ENCODE data around the gene PLEKHA1.

PLEKHA1 gene

DNA sequence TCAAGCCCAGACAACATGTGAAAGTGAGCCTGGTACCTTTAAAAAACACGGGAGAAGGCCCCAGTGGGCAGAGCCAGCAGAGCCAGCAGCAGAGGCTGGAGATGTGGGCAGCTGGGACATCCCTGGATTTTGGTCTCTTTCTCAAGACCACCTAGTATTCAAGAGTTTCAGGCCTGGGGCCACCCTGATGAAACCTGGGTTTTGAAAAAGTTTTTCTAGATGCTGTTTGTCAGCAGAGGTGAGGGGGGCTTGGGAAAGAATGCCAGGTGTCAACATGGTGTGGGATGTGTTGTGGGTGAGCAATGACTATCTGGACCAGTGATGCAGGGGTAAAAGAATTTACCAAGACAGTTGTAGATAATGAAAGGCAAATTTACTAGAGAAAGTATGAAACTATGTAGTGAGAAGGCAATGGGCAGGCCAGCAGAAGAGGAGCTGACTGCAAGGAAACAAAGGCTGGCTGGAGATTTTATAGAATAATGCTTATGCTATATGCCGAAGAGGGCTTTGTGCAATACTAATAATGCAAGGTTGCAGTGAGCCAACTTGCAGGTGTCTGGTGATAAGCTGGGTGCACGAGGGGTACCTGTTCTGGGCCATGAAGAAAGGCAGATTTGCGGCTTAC, 28.1 kb upstream of the PLEKHA1 start:
- TF ChIP-seq, protein P1, sequence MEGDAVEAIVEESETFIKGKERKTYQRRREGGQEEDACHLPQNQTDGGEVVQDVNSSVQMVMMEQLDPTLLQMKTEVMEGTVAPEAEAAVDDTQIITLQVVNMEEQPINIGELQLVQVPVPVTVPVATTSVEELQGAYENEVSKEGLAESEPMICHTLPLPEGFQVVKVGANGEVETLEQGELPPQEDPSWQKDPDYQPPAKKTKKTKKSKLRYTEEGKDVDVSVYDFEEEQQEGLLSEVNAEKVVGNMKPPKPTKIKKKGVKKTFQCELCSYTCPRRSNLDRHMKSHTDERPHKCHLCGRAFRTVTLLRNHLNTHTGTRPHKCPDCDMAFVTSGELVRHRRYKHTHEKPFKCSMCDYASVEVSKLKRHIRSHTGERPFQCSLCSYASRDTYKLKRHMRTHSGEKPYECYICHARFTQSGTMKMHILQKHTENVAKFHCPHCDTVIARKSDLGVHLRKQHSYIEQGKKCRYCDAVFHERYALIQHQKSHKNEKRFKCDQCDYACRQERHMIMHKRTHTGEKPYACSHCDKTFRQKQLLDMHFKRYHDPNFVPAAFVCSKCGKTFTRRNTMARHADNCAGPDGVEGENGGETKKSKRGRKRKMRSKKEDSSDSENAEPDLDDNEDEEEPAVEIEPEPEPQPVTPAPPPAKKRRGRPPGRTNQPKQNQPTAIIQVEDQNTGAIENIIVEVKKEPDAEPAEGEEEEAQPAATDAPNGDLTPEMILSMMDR (conservative IDR thresholded peaks at IDR 0.05; ENCODE audit: low read depth, low read length), result no peak

DNA sequence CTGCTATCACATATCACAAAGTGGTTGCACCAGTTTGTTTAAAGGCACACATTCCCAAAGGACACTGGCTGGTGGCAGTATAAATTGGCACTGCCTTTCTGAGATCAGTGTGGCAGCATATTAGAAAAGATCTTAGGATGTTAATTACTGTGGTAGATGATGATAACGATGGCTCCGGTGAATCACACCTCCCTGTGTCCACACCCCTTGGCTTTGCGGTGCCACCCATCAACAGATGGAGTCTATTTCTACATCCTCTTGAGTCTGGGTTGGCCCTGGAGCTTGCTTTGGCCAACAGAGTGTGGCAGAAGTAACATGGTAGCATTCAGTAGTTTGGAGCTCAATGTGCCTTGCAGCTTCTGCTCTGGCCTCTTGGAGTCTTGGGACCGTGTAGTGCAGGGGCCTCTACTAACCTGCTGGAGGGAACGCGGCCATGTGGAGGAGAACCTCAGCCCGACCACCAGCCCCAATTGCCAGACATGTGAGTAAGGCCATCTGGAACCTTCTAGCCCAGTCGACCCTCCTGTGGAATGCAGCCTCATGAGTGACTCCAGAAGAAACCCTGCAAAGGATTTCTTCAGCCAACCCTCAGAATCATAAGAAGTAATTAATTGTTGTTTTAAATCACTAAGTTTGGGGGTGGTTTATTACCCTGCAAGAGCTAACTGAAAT, 27.2 kb upstream of the PLEKHA1 start:
- no peak for DNase-seq (ENCODE audit: low read depth)
- no peak overlapping the region for H3K4me3 ChIP-seq (ENCODE audit: low read length)
- TF ChIP-seq, protein P1 (conservative IDR thresholded peaks at IDR 0.05; ENCODE audit: low read depth, low read length), result no peak

More for the DNA sequence above, 28.1 kb upstream of the PLEKHA1 start:
- no peak for DNase-seq (ENCODE audit: low read depth)
- no peak overlapping the region for H3K4me3 ChIP-seq (ENCODE audit: low read length)

DNA sequence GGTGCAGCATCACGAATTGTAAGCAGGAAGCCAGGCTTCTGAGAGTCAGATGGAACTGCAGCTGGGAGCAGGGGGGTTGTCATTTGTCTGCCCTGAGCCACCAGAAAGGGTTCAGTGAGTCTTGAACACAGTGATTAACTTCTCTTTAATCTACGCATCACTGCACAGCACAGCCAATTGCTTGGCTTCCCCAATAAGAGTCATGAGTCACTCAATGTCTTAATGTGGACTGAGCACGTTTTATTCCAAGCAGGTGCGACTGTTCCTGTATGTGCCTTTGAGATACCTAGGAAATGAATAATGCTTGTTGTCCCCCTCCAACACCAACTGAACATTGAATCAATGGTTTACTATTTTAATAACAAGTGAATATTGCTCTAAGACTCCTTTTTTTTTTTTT, 26.0 kb upstream of the PLEKHA1 start:
- no peak for DNase-seq (ENCODE audit: low read depth)
- H3K4me3 ChIP-seq (ENCODE audit: low read length), result no peak overlapping the region
- TF ChIP-seq, protein P1 (conservative IDR thresholded peaks at IDR 0.05; ENCODE audit: low read depth, low read length), result no peak

DNA sequence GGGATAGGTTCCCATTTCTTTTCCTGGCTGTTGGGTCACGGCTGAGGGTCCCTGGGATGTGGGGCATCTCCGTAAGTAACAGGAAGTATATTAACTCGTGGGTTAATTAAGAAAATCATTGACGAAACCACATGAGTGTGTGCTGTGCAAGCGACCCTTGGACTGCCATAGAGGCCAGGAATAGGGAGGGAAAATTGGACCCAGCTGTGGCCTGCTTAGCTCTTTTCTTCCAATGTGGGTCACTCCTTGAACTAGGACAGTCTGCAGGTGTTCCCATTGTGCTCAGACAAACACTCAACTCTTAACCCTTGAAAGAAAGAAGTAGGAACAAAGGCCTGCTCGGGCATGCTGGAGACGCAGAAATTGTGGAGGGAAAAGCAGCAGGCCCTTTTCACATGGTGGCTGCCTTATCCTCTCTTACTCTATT, 25.6 kb upstream of the PLEKHA1 start:
- TF ChIP-seq, protein P1 (conservative IDR thresholded peaks at IDR 0.05; ENCODE audit: low read depth, low read length), result no peak
- no peak for DNase-seq (ENCODE audit: low read depth)
- no peak overlapping the region for H3K4me3 ChIP-seq (ENCODE audit: low read length)

DNA sequence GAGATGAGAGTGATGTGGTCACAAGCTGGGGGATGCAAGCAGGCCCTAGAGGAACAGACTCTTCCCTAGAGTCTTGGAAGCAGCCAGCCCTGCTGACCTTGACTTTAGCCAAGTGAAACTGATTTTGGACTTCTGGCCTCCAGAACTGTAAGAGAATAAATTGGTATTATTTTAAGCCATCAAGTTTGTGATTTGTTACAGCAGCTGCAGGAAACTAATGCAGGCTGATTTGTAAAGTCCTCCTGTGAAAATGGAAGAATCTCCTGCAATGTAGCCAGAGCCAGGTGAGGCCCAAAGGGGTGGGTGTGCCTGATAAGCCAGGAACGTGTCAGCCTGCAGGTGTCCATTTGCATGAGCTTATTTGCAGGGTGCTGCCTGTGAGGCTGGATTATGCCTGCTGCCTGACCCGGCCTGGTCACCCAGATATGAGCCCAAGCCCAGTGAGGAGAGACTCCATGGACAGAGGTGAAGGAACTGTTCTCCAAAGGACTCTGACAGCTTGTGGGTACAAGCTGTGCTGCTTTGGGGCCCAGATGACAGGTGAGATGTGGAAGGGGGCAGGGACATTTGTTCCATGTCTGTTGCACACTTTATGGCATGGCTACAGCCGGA, 24.6 kb upstream of the PLEKHA1 start:
- no peak overlapping the region for H3K4me3 ChIP-seq (ENCODE audit: low read length)
- DNase-seq (ENCODE audit: low read depth), result no peak
- TF ChIP-seq, protein P1 (conservative IDR thresholded peaks at IDR 0.05; ENCODE audit: low read depth, low read length), result no peak

DNA sequence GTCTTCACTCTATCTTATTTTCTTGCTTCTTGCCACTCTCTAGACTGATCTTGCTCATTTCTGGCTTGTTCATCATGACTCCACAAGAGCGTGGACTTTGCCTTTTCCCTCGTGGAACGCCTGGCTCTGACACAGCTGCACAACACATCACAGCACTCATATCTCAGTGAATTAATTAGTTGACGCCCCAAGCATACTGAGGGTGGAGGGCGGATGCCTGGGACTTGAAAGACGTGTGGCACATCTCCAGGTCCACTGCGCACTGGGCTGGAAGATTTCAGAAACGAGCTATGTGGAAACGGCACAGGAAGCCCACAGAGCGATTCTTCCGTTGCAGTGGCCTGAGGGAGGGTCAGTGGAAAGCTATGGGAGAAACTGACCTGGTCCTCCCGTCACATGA, 23.6 kb upstream of the PLEKHA1 start:
- TF ChIP-seq, protein P1 (conservative IDR thresholded peaks at IDR 0.05; ENCODE audit: low read depth, low read length), result no peak
- no peak for DNase-seq (ENCODE audit: low read depth)
- H3K4me3 ChIP-seq (ENCODE audit: low read length), result no peak overlapping the region
